ENCODE measurements around the gene MAML3. TPM values are rescaled to one million over a fixed set of nuclear protein-coding genes. Genes with fewer than 3 reads are reported as not detected.

MAML3 gene
- total RNA-seq, 1 experiment from 2014 or later, result 12.1 TPM

GRCh38 chr4:139668036-139668435, 485.9 kb downstream of the MAML3 start:
- no peak for TF ChIP-seq CTCF (IDR thresholded peaks at IDR 0.05; ENCODE audit: insufficient read depth in 1 of 2, low read depth in 1 of 2, low read length in 1 of 2, severe bottlenecking in 1 of 2, unreplicated experiment in 1 of 2)
- H3K4me3 ChIP-seq (ENCODE audit: low read depth, low read length), result no peak overlapping the region
- peak overlapping the region; percentile 94 for H3K27ac Mint-ChIP-seq (ENCODE audit: unreplicated experiment)
- DNase-seq, result no peak
- intact Hi-C loops (cut with micrococcal nuclease; ENCODE audit: unreplicated experiment), result loop anchor here (5.0 kb wide), 3 partner anchors 184 to 484 kb away; partner anchors contain the start of gene MAML3
- no peaks in the 10 kb centered on the region for H3K27me3 Mint-ChIP-seq (ENCODE audit: insufficient read depth, unreplicated experiment)
- no peaks in the 10 kb centered on the region for H3K27me3 ChIP-seq (replicated peaks; ENCODE audit: control insufficient read depth, insufficient read depth, low read length)
- H3K4me1 ChIP-seq, result peaks cover 87% of the 10 kb centered on the region
- H3K36me3 ChIP-seq (ENCODE audit: control insufficient read depth, insufficient read depth, low read length), result no peaks in the 10 kb centered on the region
- no peaks in the 10 kb centered on the region for H3K9me3 ChIP-seq
- H3K36me3 Mint-ChIP-seq (ENCODE audit: insufficient read depth, unreplicated experiment), result peaks cover 30% of the 10 kb centered on the region
- peak overlapping the region; percentile 90 for H3K4me3 Mint-ChIP-seq (ENCODE audit: unreplicated experiment)
- CTCF ChIA-PET, result interaction anchor here (3.0 kb wide), 1 partner anchor 11 kb away, joined by 25 read pairs; no protein-coding TSS in a partner anchor
- peaks cover 63% of the 10 kb centered on the region for H3K4me1 Mint-ChIP-seq (ENCODE audit: low read depth, unreplicated experiment)
- H3K9me3 Mint-ChIP-seq (ENCODE audit: unreplicated experiment), result no peaks in the 10 kb centered on the region
- no TSS peak for BruUV-seq (replicated peaks)
- POLR2A ChIA-PET, result no interaction called here

Other genes with a start within 250 kb of the MAML3 start
- gene SCOC, start 219.5 kb upstream of the MAML3 start, total RNA-seq (2022), result 36.8 and 39.6 TPM in 2 replicates

All from Caco-2 (cell line).